GM21447 (cell line): ENCODE results near the gene ARHGAP35.
"Not testable (repeated sequence)": the region's sequence is repeated elsewhere in the genome, so short reads cannot be mapped to it uniquely, and the experiment has no call there.

Experiments used
- ATAC-seq: cut with Tn5 transposase; IDR thresholded peaks from one replicate; pipeline ENCODE4 v1.9.1; 2021; ENCODE audit not compliant: unreplicated experiment

The ARHGAP35 gene

GRCh38 chr19:46860846-46861690 is at the start of gene ARHGAP35:
Gene ARHGAP35, plus strand, starts transcription at chr19:46860997. Its CDS starts 57,679 bp downstream, at chr19:46918676.
- peak; percentile 1 for ATAC-seq

- no peak for ATAC-seq
Observed at GRCh38 chr19:46812977-46813838, 47.6 kb upstream of the ARHGAP35 start.

- no peak for ATAC-seq
Observed at GRCh38 chr19:46813839-46814358, 46.9 kb upstream of the ARHGAP35 start.

- no peak for ATAC-seq
Observed at GRCh38 chr19:46815833-46816627, 44.8 kb upstream of the ARHGAP35 start.

- no peak for ATAC-seq
Observed at GRCh38 chr19:46818812-46819211, 42.0 kb upstream of the ARHGAP35 start.

GRCh38 chr19:46821512-46822409 is 39.0 kb upstream of the ARHGAP35 start:
- peak; percentile 40 for ATAC-seq

- not testable (repeated sequence) for ATAC-seq
Observed at GRCh38 chr19:46822410-46822787, 38.4 kb upstream of the ARHGAP35 start.

GRCh38 chr19:46823049-46823448 is 37.7 kb upstream of the ARHGAP35 start:
- no peak for ATAC-seq

GRCh38 chr19:46824890-46825730 is 35.7 kb upstream of the ARHGAP35 start:
- no peak for ATAC-seq

- ATAC-seq, result no peak
Observed at GRCh38 chr19:46825731-46826055, 35.1 kb upstream of the ARHGAP35 start.

GRCh38 chr19:46828484-46828883 is 32.3 kb upstream of the ARHGAP35 start:
- ATAC-seq, result no peak

- no peak for ATAC-seq
Observed at GRCh38 chr19:46830864-46831263, 29.9 kb upstream of the ARHGAP35 start.

- no peak for ATAC-seq
Observed at GRCh38 chr19:46834121-46834520, 26.7 kb upstream of the ARHGAP35 start.

- ATAC-seq, result no peak
Observed at GRCh38 chr19:46834984-46835383, 25.8 kb upstream of the ARHGAP35 start.

GRCh38 chr19:46838160-46838559 is 22.6 kb upstream of the ARHGAP35 start:
- no peak for ATAC-seq

- no peak for ATAC-seq
Observed at GRCh38 chr19:46839752-46840497, 20.9 kb upstream of the ARHGAP35 start.

- no peak for ATAC-seq
Observed at GRCh38 chr19:46840498-46840942, 20.3 kb upstream of the ARHGAP35 start.

- no peak for ATAC-seq
Observed at GRCh38 chr19:46841458-46842083, 19.2 kb upstream of the ARHGAP35 start.
